Measurements from ENCODE around the gene CMC2.

The CMC2 gene

GRCh38 chr16:80974649-80975376, 31.9 kb downstream of the CMC2 start:
- 92 to 100% methylated on average over 3 to 5 of the region's 6 CpGs for WGBS, 2 experiments (ENCODE audit: insufficient coverage in 2 of 2)
- H3K27ac ChIP-seq (ENCODE audit: low read depth, low read length, severe bottlenecking) = no peak overlapping the region
- peaks cover 57% of the 10 kb centered on the region for H3K36me3 ChIP-seq (ENCODE audit: control insufficient read depth, insufficient read depth, low read length)
- no peak overlapping the region for H3K4me3 ChIP-seq (ENCODE audit: extremely low read depth, insufficient read depth, low read length, poor library complexity, severe bottlenecking)
- no peaks in the 10 kb centered on the region for H3K9me3 ChIP-seq (ENCODE audit: control insufficient read depth, low read length)
- H3K4me1 ChIP-seq (ENCODE audit: control insufficient read depth, insufficient read depth, low read length, poor library complexity, severe bottlenecking) = no peaks in the 10 kb centered on the region

- Histone ChIP-seq H3K4me1 (ENCODE audit: control insufficient read depth, insufficient read depth, low read length, poor library complexity, severe bottlenecking) (no peaks in the 10 kb centered on the region), H3K27ac (ENCODE audit: low read depth, low read length, severe bottlenecking) (no peak overlapping the region), H3K4me3 (ENCODE audit: extremely low read depth, insufficient read depth, low read length, poor library complexity, severe bottlenecking) (no peak overlapping the region), H3K36me3 (ENCODE audit: control insufficient read depth, insufficient read depth, low read length) (peaks cover 61% of the 10 kb centered on the region), H3K9me3 (ENCODE audit: control insufficient read depth, low read length) (no peaks in the 10 kb centered on the region)
- WGBS, 2 experiments (ENCODE audit: insufficient coverage in 2 of 2) = 92 to 96% methylated on average over 2 to 3 of the region's 4 CpGs
Measured at GRCh38 chr16:80973991-80974390, 32.7 kb downstream of the CMC2 start.

DNA sequence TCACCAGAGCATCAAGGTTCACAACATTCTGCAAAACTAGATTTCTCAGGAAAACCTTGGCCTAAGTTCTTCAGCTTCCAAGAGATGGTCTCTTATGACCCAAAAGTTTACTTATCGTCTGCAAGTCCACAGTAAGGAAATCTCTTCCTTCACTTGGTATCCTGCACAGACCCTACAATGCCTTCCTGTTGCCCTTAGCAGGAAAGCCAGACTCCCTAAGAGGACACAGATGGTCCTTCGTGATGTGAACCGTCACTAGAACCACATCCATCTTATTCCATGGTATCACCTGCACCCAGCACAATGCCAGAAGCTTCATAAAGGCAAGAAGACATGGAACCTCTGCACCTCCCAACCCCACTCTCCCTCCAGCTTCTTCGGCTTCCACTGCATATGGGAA, 34.1 kb downstream of the CMC2 start:
- Histone ChIP-seq H3K36me3 (ENCODE audit: control insufficient read depth, insufficient read depth, low read length) (peaks cover 59% of the 10 kb centered on the region), H3K27ac (ENCODE audit: low read depth, low read length, severe bottlenecking) (no peak overlapping the region), H3K9me3 (ENCODE audit: control insufficient read depth, low read length) (no peaks in the 10 kb centered on the region), H3K4me3 (ENCODE audit: extremely low read depth, insufficient read depth, low read length, poor library complexity, severe bottlenecking) (no peak overlapping the region), H3K4me1 (ENCODE audit: control insufficient read depth, insufficient read depth, low read length, poor library complexity, severe bottlenecking) (no peaks in the 10 kb centered on the region)
- WGBS, 2 experiments (ENCODE audit: insufficient coverage in 2 of 2) = 86 to 100% methylated on average over 3 to 4 of the region's 4 CpGs

DNA sequence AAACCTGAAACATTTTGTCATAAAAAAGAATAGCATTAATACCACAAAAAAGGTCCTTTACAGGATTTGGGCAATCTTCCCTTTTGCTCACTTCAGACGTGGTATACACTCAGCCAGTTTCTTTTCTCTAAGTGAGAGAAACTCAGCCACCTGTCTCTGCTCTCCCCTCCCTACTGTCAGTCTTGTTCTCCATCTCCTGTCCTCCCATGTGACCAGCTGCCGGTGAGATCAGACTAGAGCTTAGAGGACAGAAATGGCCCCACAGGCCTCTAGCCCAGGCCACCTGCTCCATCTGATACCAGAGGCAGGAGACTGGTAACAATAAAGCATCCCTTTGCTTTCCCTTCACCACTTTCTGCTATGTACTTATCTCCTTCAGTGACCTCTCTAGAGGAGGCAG, 34.9 kb downstream of the CMC2 start:
- WGBS, 2 experiments (ENCODE audit: insufficient coverage in 2 of 2) = 80 to 93% methylated on average over 1 to 2 of the region's 2 CpGs
- Histone ChIP-seq H3K4me3 (ENCODE audit: extremely low read depth, insufficient read depth, low read length, poor library complexity, severe bottlenecking) (no peak overlapping the region), H3K27ac (ENCODE audit: low read depth, low read length, severe bottlenecking) (no peak overlapping the region), H3K36me3 (ENCODE audit: control insufficient read depth, insufficient read depth, low read length) (peaks cover 59% of the 10 kb centered on the region), H3K9me3 (ENCODE audit: control insufficient read depth, low read length) (no peaks in the 10 kb centered on the region), H3K4me1 (ENCODE audit: control insufficient read depth, insufficient read depth, low read length, poor library complexity, severe bottlenecking) (no peaks in the 10 kb centered on the region)

DNA sequence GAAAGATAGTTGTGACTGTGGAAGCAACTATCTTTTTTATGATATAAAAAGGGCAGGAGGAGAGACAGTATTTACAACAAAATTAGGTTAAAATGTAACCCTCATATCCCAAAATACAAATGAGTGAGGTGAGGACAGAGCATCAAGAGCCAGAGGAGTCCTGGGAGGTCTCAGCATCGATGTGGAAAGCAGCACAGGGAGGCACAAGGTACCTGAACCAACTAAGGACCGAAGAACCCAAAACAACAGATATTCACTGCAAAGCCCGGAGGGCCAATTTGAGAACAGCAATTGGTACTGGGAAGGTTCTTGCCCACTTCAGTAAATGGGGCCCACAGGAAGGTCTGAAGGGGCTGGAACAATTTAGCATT, 37.6 kb downstream of the CMC2 start:
- no peaks in the 10 kb centered on the region for H3K4me1 ChIP-seq (ENCODE audit: control insufficient read depth, insufficient read depth, low read length, poor library complexity, severe bottlenecking)
- no peaks in the 10 kb centered on the region for H3K9me3 ChIP-seq (ENCODE audit: control insufficient read depth, low read length)
- H3K36me3 ChIP-seq (ENCODE audit: control insufficient read depth, insufficient read depth, low read length) = peaks cover 42% of the 10 kb centered on the region
- no peak overlapping the region for H3K27ac ChIP-seq (ENCODE audit: low read depth, low read length, severe bottlenecking)
- WGBS, 2 experiments (ENCODE audit: insufficient coverage in 2 of 2) = 94 to 100% methylated on average over 2 to 3 of the region's 3 CpGs
- no peak overlapping the region for H3K4me3 ChIP-seq (ENCODE audit: extremely low read depth, insufficient read depth, low read length, poor library complexity, severe bottlenecking)

- Histone ChIP-seq H3K4me1 (ENCODE audit: control insufficient read depth, insufficient read depth, low read length, poor library complexity, severe bottlenecking) (no peaks in the 10 kb centered on the region), H3K27ac (ENCODE audit: low read depth, low read length, severe bottlenecking) (no peak overlapping the region)
- WGBS, 2 experiments (ENCODE audit: insufficient coverage in 2 of 2) = 96 to 100% methylated on average over 3 of the region's 4 CpGs
Measured at GRCh38 chr16:80968386-80969113, 38.1 kb downstream of the CMC2 start.

DNA sequence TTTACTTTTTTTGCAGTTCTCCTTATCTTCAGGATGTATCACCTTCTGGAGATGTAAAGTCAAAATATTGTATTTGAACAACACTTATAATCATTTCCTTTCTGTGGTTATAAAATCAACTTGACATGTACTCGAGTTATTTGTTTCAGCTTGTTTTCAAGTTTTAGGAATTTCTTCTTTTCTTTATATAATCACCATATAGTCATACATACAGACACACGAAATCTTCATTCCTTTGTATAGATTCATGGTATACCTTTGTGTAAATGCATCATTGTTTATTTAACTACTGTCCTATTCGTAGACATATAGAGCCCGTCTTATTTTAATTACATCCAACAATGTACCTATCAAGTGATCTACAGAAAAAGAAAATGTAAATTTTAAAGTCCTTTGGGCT, 40.1 kb downstream of the CMC2 start:
- H3K27ac ChIP-seq (ENCODE audit: low read depth, low read length, severe bottlenecking) = no peak overlapping the region
- WGBS, 2 experiments (ENCODE audit: insufficient coverage in 2 of 2) = no CpG with 5 or more reads among the region's 4 CpGs
- H3K36me3 ChIP-seq (ENCODE audit: control insufficient read depth, insufficient read depth, low read length) = peaks cover 20% of the 10 kb centered on the region
- peaks cover 4% of the 10 kb centered on the region for H3K9me3 ChIP-seq (ENCODE audit: control insufficient read depth, low read length)
- no peak overlapping the region for H3K4me3 ChIP-seq (ENCODE audit: extremely low read depth, insufficient read depth, low read length, poor library complexity, severe bottlenecking)
- no peaks in the 10 kb centered on the region for H3K4me1 ChIP-seq (ENCODE audit: control insufficient read depth, insufficient read depth, low read length, poor library complexity, severe bottlenecking)

More at GRCh38 chr16:80968386-80969113, 38.1 kb downstream of the CMC2 start:
- H3K9me3 ChIP-seq (ENCODE audit: control insufficient read depth, low read length) = no peaks in the 10 kb centered on the region
- H3K36me3 ChIP-seq (ENCODE audit: control insufficient read depth, insufficient read depth, low read length) = peaks cover 39% of the 10 kb centered on the region
- no peak overlapping the region for H3K4me3 ChIP-seq (ENCODE audit: extremely low read depth, insufficient read depth, low read length, poor library complexity, severe bottlenecking)

DNA sequence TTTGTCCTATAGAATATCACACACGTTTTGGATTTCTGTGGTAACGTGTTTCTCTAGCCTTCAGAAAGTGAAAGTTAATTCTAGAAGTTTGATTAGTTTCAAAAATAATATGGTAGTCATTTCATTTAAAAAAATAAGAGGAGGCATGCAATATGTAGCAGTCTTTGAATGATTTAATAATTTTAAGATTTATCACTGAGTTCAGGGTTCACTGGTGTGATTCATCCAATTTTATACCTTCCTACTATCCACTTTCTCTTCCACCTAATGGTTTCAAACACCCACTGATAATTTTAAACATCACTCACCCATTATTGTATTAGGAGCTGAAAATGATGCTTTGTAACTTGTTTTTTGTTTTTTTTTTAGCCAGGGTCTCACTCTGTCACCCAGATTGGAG, 42.3 kb downstream of the CMC2 start:
- no CpG with 5 or more reads among the region's 2 CpGs for WGBS, 2 experiments (ENCODE audit: insufficient coverage in 2 of 2)
- no peak overlapping the region for H3K27ac ChIP-seq (ENCODE audit: low read depth, low read length, severe bottlenecking)

DNA sequence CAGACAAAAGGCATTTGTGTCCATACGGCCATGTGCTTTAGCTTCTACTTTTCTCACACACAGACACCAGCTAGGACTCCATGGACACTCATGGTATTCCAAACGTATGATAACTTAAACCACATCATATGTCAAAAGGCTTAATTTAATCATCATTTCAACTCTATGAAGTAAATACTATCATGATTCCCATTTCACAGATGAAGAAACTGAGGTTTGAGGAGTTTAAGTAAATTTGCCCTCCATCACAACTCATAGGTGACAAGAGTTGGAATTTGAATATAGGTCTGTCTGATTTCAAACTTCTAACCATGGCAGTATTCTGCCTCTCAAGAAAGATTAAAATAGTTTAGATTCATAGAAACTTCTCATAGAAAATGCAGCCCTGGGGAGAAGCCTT, 43.8 kb downstream of the CMC2 start:
- Histone ChIP-seq H3K27ac (ENCODE audit: low read depth, low read length, severe bottlenecking) (no peak overlapping the region), H3K4me3 (ENCODE audit: extremely low read depth, insufficient read depth, low read length, poor library complexity, severe bottlenecking) (no peak overlapping the region), H3K36me3 (ENCODE audit: control insufficient read depth, insufficient read depth, low read length) (peaks cover 1% of the 10 kb centered on the region), H3K9me3 (ENCODE audit: control insufficient read depth, low read length) (peaks cover 13% of the 10 kb centered on the region), H3K4me1 (ENCODE audit: control insufficient read depth, insufficient read depth, low read length, poor library complexity, severe bottlenecking) (no peaks in the 10 kb centered on the region)
- 88 to 92% methylated on average over 2 of the region's 2 CpGs for WGBS, 2 experiments (ENCODE audit: insufficient coverage in 2 of 2)

More for the DNA sequence above, 42.3 kb downstream of the CMC2 start:
- Histone ChIP-seq H3K4me1 (ENCODE audit: control insufficient read depth, insufficient read depth, low read length, poor library complexity, severe bottlenecking) (no peaks in the 10 kb centered on the region), H3K4me3 (ENCODE audit: extremely low read depth, insufficient read depth, low read length, poor library complexity, severe bottlenecking) (no peak overlapping the region), H3K36me3 (ENCODE audit: control insufficient read depth, insufficient read depth, low read length) (peaks cover 10% of the 10 kb centered on the region), H3K9me3 (ENCODE audit: control insufficient read depth, low read length) (peaks cover 6% of the 10 kb centered on the region)

DNA sequence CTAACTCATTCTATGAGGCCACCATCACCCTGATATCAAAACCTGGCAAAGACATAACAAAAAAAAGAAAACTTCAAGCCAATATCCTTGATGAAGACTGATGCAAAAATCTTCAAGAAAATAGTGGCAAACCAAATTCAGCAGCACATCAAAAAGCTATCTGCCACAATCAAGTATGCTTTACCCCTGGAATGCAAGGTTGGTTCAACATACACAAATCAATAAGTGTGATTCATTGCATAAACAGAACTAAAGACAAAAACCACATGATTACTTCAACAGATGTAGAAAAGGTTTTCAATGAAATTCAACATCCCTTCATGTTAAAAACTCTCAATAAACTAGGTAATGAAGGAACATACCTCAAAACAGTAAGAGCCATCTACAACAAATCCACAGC, 48.4 kb downstream of the CMC2 start:
- no peak overlapping the region for H3K4me3 ChIP-seq (ENCODE audit: extremely low read depth, insufficient read depth, low read length, poor library complexity, severe bottlenecking)
- H3K4me1 ChIP-seq (ENCODE audit: control insufficient read depth, insufficient read depth, low read length, poor library complexity, severe bottlenecking) = no peaks in the 10 kb centered on the region
- H3K36me3 ChIP-seq (ENCODE audit: control insufficient read depth, insufficient read depth, low read length) = no peaks in the 10 kb centered on the region
- H3K9me3 ChIP-seq (ENCODE audit: control insufficient read depth, low read length) = peaks cover 13% of the 10 kb centered on the region
- H3K27ac ChIP-seq (ENCODE audit: low read depth, low read length, severe bottlenecking) = no peak overlapping the region

GRCh38 chr16:80954985-80955384, 51.7 kb downstream of the CMC2 start:
- no peak overlapping the region for H3K4me3 ChIP-seq (ENCODE audit: extremely low read depth, insufficient read depth, low read length, poor library complexity, severe bottlenecking)
- WGBS, 2 experiments (ENCODE audit: insufficient coverage in 2 of 2) = 97 to 98% methylated on average over 4 to 5 of the region's 5 CpGs
- peaks cover 14% of the 10 kb centered on the region for H3K9me3 ChIP-seq (ENCODE audit: control insufficient read depth, low read length)
- no peak overlapping the region for H3K27ac ChIP-seq (ENCODE audit: low read depth, low read length, severe bottlenecking)
- H3K4me1 ChIP-seq (ENCODE audit: control insufficient read depth, insufficient read depth, low read length, poor library complexity, severe bottlenecking) = no peaks in the 10 kb centered on the region
- no peaks in the 10 kb centered on the region for H3K36me3 ChIP-seq (ENCODE audit: control insufficient read depth, insufficient read depth, low read length)

Data from mesodermal cell (in vitro differentiated cells).